Motor neuron (in vitro differentiated cells): Measurements from ENCODE around the gene RAB31. TPM values are rescaled to one million over a fixed set of nuclear protein-coding genes. Genes with fewer than 3 reads are reported as not detected.

Source experiments
- ATAC-seq, 8 experiments: fragments of 200-7000 bp; cut with Tn5 transposase; replicated peaks in 6 of 8; 2 replicates each; pipeline ENCODE4 v1.8.0; 2021; ENCODE audit warnings: mild to moderate bottlenecking in 8 of 8, moderate library complexity in 8 of 8
- H3K27ac ChIP-seq, 2 donors: fragments of 250-450 bp; sonication (Bioruptor Pico); 2 replicates each; pipeline ENCODE4 v1.9.0; 2021; ENCODE audit warnings: antibody characterized with exemption in 2 of 2, mild to moderate bottlenecking in 2 of 2, moderate library complexity in 1 of 2
- H3K4me1 ChIP-seq, 2 donors: fragments of 250-450 bp; sonication (Bioruptor Pico); replicated peaks in 1 of 2; 2 replicates each; pipeline ENCODE4 v1.6.1; 2021; ENCODE audit warnings: antibody characterized with exemption in 2 of 2, mild to moderate bottlenecking in 2 of 2, moderate library complexity in 1 of 2
- H3K4me3 ChIP-seq, 5 donors: fragments of 250-450 bp; sonication (Bioruptor Pico); 2 replicates each; pipeline ENCODE4 v1.9.0; 2021; ENCODE audit warnings: antibody characterized with exemption in 5 of 5, mild to moderate bottlenecking in 5 of 5, moderate library complexity in 4 of 5
- WGBS, 10 experiments: fragments of 450-650 bp; shearing (Covaris generic); methylation state at CpG; one replicate each; pipeline ENCODE4 v1.0.0; 2022; 5-methylcytosine and 5-hydroxymethylcytosine counted together
- in situ Hi-C, 9 experiments: fragments of 400-800 bp; cut with MboI; loops; one replicate each; pipeline ENCODE4 v1.15.0; 2021; ENCODE audit warnings: low sequenced_read_pairs in 9 of 9, low pct_unique_long_range_greater_than_20kb in 2 of 9; ENCODE audit not compliant: unreplicated experiment in 9 of 9
- total RNA-seq, 8 experiments: library from RNA; unstranded; fragments of 300-600 nt; gene quantifications; 2 replicates each; pipeline versions ENCODE4 v1.2.3 to v1.2.4, GENCODE V29; 2022

The RAB31 gene
- total RNA-seq, 8 experiments from 2014 or later = 2.8 to 55.2 (median 21.1) TPM

GRCh38 chr18:9814431-9814830, 106.3 kb downstream of the RAB31 start:
- ATAC-seq = peak in 1 of 8 experiments; percentile 50
- in situ Hi-C loops = no loop called here
- peaks cover 17 to 21% of the 10 kb centered on the region in 2 donors for H3K4me1 ChIP-seq
- H3K27ac ChIP-seq = no peak overlapping the region
- 10 to 81% (median 67%) methylated on average over 2 to 4 of the region's 4 CpGs; no CpG with 5 or more reads in 1 of the 10 experiments for WGBS, 10 experiments
- no peak overlapping the region for H3K4me3 ChIP-seq

- no peak overlapping the region for H3K4me3 ChIP-seq
- no peaks in the 10 kb centered on the region for H3K4me1 ChIP-seq
- in situ Hi-C loops = no loop called here
- H3K27ac ChIP-seq = no peak overlapping the region
- ATAC-seq = no peak
- 80 to 100% (median 93%) methylated on average over 1 to 4 of the region's 4 CpGs; no CpG with 5 or more reads in 3 of the 10 experiments for WGBS, 10 experiments
Observed at GRCh38 chr18:9817286-9817685, 109.2 kb downstream of the RAB31 start.

- ATAC-seq = no peak
- 81 to 100% (median 92%) methylated on average over 3 to 8 of the region's 8 CpGs for WGBS, 10 experiments
- in situ Hi-C loops = no loop called here
- H3K4me1 ChIP-seq = no peaks in the 10 kb centered on the region
- H3K4me3 ChIP-seq = no peak overlapping the region
- H3K27ac ChIP-seq = no peak overlapping the region
Observed at GRCh38 chr18:9817725-9818422, 109.8 kb downstream of the RAB31 start.

- Histone ChIP-seq H3K4me1 (no peaks in the 10 kb centered on the region), H3K27ac (no peak overlapping the region), H3K4me3 (no peak overlapping the region)
- in situ Hi-C loops = no loop called here
- no peak for ATAC-seq
- WGBS, 10 experiments = 57 to 97% (median 82%) methylated on average over 1 to 2 of the region's 2 CpGs
Observed at GRCh38 chr18:9818423-9818734, 110.3 kb downstream of the RAB31 start.

DNA sequence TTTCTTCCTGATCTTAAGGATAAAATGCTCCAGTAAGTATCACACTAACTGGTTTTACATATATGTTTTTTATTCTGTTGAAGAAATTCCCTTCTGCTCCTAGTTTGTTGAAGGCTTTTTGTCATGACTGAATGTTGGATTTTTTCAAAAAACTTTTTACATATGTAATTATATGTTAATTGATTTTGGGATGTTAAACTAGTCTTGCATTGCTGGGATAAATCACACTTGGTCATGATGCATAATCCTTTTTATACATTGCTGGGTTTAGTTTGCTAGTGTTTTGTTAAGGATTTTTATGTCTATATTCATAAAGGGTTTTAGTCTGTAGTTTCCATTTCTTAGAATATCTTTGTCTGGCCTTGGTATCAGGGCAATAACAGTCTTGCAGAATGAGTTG, 112.0 kb downstream of the RAB31 start:
- no peaks in the 10 kb centered on the region for H3K4me1 ChIP-seq
- peak in 3 of 8 experiments; percentile 62 to 80 (median 72) for ATAC-seq
- in situ Hi-C loops = no loop called here
- H3K27ac ChIP-seq = no peak overlapping the region
- no peak overlapping the region for H3K4me3 ChIP-seq

- in situ Hi-C loops = no loop called here
- Histone ChIP-seq H3K27ac (no peak overlapping the region), H3K4me3 (no peak overlapping the region), H3K4me1 (no peaks in the 10 kb centered on the region)
- ATAC-seq = no peak
- WGBS, 10 experiments = 53 to 100% (median 81%) methylated on average over 1 to 4 of the region's 4 CpGs
Observed at GRCh38 chr18:9820719-9821118, 112.6 kb downstream of the RAB31 start.

DNA sequence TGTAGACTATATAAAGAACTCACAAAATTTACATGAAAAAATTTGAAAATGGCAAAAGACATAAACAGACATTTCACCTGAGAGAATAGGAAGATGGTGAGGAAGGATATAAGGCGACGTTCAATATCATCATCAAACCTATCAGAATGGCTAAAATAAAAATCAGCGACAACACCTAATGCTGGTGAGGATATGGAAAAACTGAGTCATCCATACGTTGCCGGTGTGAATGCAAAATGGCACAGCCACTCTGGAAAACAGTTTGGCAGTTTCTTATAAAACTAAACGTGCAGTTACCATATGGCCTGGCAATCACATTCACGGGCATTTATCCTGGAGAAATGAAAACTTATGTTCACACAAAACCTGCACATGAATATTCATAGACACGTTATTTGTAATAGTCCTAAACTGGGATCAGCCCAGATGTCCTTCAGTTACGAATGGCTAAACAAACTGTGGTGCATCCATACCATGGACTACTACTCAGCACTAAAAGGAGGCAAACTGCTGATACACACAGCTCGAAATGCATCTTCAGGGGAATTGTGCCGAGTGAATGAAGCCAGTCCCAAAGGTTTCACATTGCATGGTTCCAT, 114.6 kb downstream of the RAB31 start:
- in situ Hi-C loops = no loop called here
- ATAC-seq = no peak
- H3K27ac ChIP-seq = no peak overlapping the region
- WGBS, 10 experiments = 57 to 95% (median 91%) methylated on average over 3 to 11 of the region's 11 CpGs
- no peak overlapping the region for H3K4me3 ChIP-seq
- no peaks in the 10 kb centered on the region for H3K4me1 ChIP-seq

DNA sequence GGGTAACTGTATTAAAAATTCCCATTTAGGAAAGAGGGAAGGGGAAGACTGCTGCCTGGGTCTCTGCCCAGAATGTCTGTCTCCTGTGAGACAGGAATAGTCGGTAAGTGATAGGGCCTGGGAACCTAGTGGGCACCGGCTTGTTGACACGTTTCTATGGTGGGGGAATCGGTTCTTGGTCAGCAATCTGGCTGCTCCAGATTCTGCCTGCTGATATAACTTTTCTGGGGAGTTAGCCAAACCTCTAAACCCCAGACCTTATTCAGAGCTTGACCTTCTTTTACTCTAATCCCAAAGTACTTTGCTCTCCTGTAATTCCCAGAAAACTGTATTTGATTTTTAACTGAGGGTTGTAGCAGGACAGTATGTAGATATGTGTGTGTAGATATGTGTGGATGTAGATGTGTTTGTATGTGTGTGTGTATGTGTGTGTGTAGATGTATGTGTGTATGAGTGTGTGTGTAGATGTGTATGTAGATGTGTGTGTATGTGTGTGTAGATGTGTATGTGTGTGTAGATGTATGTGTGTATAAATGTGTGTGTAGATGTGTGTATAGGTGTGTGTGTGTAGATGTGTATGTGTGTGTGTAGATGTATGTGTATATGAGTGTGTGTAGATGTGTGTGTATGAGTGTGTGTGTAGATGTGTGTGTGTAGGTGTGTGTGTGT, 115.8 kb downstream of the RAB31 start:
- Histone ChIP-seq H3K4me1 (no peaks in the 10 kb centered on the region), H3K27ac (no peak overlapping the region), H3K4me3 (no peak overlapping the region)
- in situ Hi-C loops = no loop called here
- ATAC-seq = no peak
- 40 to 83% (median 70%) methylated on average over 1 to 2 of the region's 4 CpGs; no CpG with 5 or more reads in 7 of the 10 experiments for WGBS, 10 experiments

DNA sequence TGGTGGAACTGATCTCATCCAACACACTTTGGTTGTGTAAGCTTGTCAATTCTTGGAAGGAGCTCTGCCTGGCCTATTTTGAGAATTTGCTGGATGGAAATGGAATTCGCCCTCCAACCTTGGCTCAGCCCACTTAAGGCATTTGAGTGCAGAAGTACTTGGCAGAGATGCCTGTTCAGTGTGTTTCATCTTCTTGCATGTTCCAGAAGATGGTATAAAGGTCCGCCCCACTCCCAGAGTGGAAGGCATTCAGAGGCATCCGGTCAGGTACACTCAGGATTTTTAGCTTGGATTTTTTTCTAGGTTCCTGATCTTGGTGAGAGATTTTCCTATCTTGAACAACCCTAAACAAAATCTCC, 116.4 kb downstream of the RAB31 start:
- H3K4me1 ChIP-seq = no peaks in the 10 kb centered on the region
- no peak overlapping the region for H3K4me3 ChIP-seq
- in situ Hi-C loops = no loop called here
- peak in 3 of 8 experiments; percentile 7 to 9 (median 8) for ATAC-seq
- WGBS, 10 experiments = 40 to 94% (median 83%) methylated on average over 1 to 2 of the region's 3 CpGs; no CpG with 5 or more reads in 5 of the 10 experiments
- no peak overlapping the region for H3K27ac ChIP-seq

- no peak overlapping the region for H3K4me3 ChIP-seq
- H3K27ac ChIP-seq = no peak overlapping the region
- in situ Hi-C loops = no loop called here
- 60 to 100% (median 90%) methylated on average over 1 to 2 of the region's 3 CpGs; no CpG with 5 or more reads in 3 of the 10 experiments for WGBS, 10 experiments
- peak in 1 of 8 experiments; percentile 6 for ATAC-seq
- H3K4me1 ChIP-seq = no peaks in the 10 kb centered on the region
Observed at GRCh38 chr18:9824952-9825371, 116.9 kb downstream of the RAB31 start.

DNA sequence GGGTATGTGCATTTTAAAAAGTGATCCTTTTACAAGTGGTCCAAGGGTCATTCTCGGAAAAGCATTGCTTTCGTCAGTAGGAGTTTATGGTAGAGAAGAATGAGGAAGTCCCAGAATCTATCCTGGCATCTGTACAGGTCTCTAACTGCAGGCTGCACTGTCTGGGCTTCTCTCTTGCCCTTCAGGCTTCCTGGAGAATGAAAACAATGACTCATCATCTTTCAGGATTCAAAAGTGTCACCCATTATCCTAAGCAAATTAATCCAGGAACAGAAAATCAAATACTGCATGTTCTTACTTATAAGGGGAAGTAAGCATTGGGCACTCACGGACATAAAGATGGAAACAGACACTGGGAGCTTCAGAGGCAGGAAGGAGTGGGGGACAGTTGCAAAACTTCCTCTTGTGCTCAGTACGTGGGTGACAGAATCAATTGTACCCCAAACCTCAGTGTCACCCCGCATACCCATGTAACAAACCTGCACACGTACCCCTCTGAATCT, 117.5 kb downstream of the RAB31 start:
- H3K27ac ChIP-seq = no peak overlapping the region
- H3K4me3 ChIP-seq = no peak overlapping the region
- WGBS, 10 experiments = 0 to 100% (median 84%) methylated on average over 1 to 5 of the region's 6 CpGs; no CpG with 5 or more reads in 2 of the 10 experiments
- ATAC-seq = peak in 6 of 8 experiments; percentile 38 to 94 (median 63)
- no peaks in the 10 kb centered on the region for H3K4me1 ChIP-seq
- in situ Hi-C loops = no loop called here

DNA sequence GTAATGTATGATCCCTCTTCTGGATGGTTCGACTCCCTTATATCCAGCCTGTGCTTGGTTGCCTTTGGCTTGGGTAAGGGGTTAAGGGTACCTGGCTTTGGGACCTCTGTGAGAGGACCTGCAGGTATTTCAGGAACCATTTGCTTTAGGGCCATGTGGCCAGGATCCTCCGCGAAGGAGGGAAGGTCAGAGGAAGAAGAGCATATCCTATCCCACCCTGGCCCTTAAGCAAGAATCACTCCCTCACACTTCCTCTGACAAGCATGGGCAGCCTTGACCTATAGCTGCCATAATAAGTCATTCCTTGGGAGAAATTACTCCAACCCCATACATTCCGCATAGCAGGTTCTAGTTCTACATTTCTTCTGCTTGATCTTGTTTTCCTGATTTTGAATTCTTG, 118.6 kb downstream of the RAB31 start:
- ATAC-seq = no peak
- Histone ChIP-seq H3K4me3 (no peak overlapping the region), H3K4me1 (no peaks in the 10 kb centered on the region), H3K27ac (no peak overlapping the region)
- WGBS, 10 experiments = 90 to 100% (median 100%) methylated on average over 1 to 4 of the region's 4 CpGs; no CpG with 5 or more reads in 3 of the 10 experiments
- in situ Hi-C loops = no loop called here

DNA sequence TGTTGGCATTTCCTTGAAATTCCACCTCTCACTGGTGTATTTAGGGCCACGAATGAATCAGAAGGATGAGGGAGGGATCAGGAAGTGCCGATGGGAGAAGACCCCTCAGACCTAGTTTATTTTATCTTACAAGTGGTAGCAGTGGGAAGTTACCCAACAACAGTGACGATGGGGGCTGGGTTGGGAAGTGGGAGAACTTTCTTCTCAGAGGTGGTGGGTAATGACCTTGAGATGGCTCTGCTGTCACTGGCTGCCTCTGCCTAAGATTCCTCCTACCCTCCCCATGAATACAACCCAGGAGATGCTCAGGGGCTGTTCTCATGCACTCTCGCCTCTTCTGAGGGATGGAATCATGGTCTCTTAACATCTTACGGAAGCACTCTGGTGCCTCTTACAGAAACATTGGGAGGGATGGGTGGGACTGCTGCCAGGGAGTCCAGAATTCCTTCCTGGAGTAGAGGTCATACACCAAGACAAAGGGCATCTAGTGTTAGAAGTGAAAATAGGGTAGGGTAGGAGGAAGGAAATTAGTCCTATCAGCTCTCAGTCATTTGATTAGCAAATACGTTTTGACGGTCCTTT, 119.2 kb downstream of the RAB31 start:
- ATAC-seq = no peak
- in situ Hi-C loops = no loop called here
- WGBS, 10 experiments = 82 to 100% (median 98%) methylated on average over 1 to 4 of the region's 7 CpGs; no CpG with 5 or more reads in 2 of the 10 experiments
- no peak overlapping the region for H3K27ac ChIP-seq
- no peaks in the 10 kb centered on the region for H3K4me1 ChIP-seq
- H3K4me3 ChIP-seq = no peak overlapping the region
